Activated T-helper 1 cell treated with anti-CD3 and anti-CD28 coated beads, Interleukin-12 subunit alpha, Interleukin-12 subunit beta, Interleukin-2, Interleukin-4 antibody, amounts not matched to agents 30 ng/mL and 10 ng/mL and 1 ng/mL, durations not matched to agents 14 hours and 24 hours and 36 hours (primary cell): ENCODE data around the gene APOC1. TPM values are rescaled to one million over a fixed set of nuclear protein-coding genes. Genes with fewer than 3 reads are reported as not detected.
A peak's percentile ranks its signal among the peaks of the same experiment; 100 is the strongest.

Experiments used
- DNase-seq: peaks from one replicate; pipeline ENCODE4 v3.0.0; 2021; ENCODE audit warnings: low spot score
- H3K27ac Mint-ChIP-seq: one replicate; pipeline ENCODE4 v1.8.0; 2021; ENCODE audit warnings: mild to moderate bottlenecking, mixed read lengths
- H3K27me3 Mint-ChIP-seq: one replicate; pipeline ENCODE4 v1.8.0; 2022; ENCODE audit warnings: mild to moderate bottlenecking, moderate library complexity, mixed read lengths; ENCODE audit not compliant: insufficient read depth
- H3K36me3 Mint-ChIP-seq: one replicate; pipeline ENCODE4 v1.8.0; 2021; ENCODE audit warnings: low read depth, mixed read lengths
- H3K4me1 Mint-ChIP-seq: one replicate; pipeline ENCODE4 v1.8.0; 2021; ENCODE audit warnings: low read depth, mixed read lengths
- H3K4me3 Mint-ChIP-seq: one replicate; pipeline ENCODE4 v1.8.0; 2021; ENCODE audit warnings: mild to moderate bottlenecking, moderate library complexity, mixed read lengths
- H3K9me3 Mint-ChIP-seq: one replicate; pipeline ENCODE4 v1.8.0; 2021; ENCODE audit warnings: mixed read lengths
- intact Hi-C: fragments of 100-400 bp; cut with micrococcal nuclease; formaldehyde crosslinking; loops from one replicate; pipeline ENCODE4 v1.15.1; 2024
- total RNA-seq: library from RNA; stranded (reverse); gene quantifications from 2 replicates; pipeline ENCODE4 v1.2.3, GENCODE V29; 2022

The APOC1 gene
- total RNA-seq, 1 donor from 2014 or later = 1.2 TPM

- no peaks in the 10 kb centered on the region for H3K9me3 Mint-ChIP-seq
- H3K4me1 Mint-ChIP-seq = no peaks in the 10 kb centered on the region
- H3K4me3 Mint-ChIP-seq = no peak within 1 kb of the TSS
- intact Hi-C loops = no loop called here
- no peaks in the 10 kb centered on the region for H3K36me3 Mint-ChIP-seq
- H3K27ac Mint-ChIP-seq = no peak within 1 kb of the TSS
- no peak for DNase-seq
- H3K27me3 Mint-ChIP-seq = no peaks in the 10 kb centered on the region
Observed at GRCh38 chr19:44942067-44942571, 27.7 kb downstream of the APOC1 start, which contains the start of gene APOC4. APOC4 (plus strand) TSS chr19:44942237; CDS start chr19:44942278, 41 bp downstream.

DNA sequence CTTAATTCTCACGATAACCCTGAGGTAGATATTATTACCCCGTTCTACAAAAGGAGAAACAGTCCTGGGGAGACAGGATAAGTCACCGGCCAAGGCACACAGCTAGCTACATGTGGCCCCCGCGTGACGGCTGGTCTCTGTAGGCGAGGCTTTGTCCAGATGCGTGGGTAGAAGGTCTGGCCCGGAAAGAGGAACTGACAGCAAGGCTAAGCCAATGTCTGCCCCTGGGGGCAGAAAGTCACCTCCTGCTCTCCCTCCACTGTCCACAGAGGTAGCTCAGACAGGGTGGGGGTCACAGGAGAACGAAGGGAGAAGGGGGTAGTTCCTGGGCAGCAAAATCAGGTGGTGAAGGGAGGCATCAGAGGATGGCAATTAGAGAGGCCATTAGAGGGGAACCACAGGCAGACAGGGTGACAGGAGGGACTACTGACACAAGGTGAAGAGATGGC, 29.4 kb downstream of the APOC1 start:
- no peak overlapping the region for H3K4me3 Mint-ChIP-seq
- no peaks in the 10 kb centered on the region for H3K36me3 Mint-ChIP-seq
- H3K4me1 Mint-ChIP-seq = no peaks in the 10 kb centered on the region
- no peaks in the 10 kb centered on the region for H3K9me3 Mint-ChIP-seq
- H3K27ac Mint-ChIP-seq = no peak overlapping the region
- DNase-seq = no peak
- H3K27me3 Mint-ChIP-seq = no peaks in the 10 kb centered on the region
- intact Hi-C loops = no loop called here

DNA sequence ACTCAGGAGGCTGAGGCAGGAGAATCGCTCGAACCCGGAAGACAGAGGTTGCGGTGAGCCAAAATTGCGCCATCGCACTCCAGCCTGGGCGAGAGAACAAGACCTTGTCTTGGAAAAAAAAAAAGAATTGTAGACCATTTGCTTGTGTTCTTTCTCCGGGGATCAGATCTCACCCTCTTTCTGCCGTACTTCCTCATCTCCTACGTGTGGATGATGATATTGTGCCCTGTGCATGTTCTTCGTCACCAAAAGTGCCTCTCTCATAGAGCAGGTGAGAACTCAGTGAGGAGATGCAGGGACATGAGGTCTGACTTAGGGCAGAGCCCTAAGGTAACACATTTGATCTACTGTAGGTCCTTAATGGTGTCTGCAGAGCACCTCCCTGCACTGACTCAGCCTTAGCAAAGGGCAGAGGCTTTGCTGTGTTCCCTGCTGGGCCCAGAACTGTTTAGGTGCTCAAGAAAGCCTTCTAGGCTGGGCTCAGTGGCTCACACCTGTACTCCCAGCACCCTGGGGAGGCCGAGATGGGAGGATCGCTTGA, 32.7 kb downstream of the APOC1 start:
- Mint-ChIP-seq H3K27me3 (no peaks in the 10 kb centered on the region), H3K4me3 (no peak overlapping the region), H3K36me3 (peaks cover 1% of the 10 kb centered on the region), H3K4me1 (no peaks in the 10 kb centered on the region), H3K9me3 (no peaks in the 10 kb centered on the region), H3K27ac (no peak overlapping the region)
- DNase-seq = no peak
- intact Hi-C loops = no loop called here

- no peak overlapping the region for H3K27ac Mint-ChIP-seq
- intact Hi-C loops = no loop called here
- no peak overlapping the region for H3K4me3 Mint-ChIP-seq
- peaks cover 1% of the 10 kb centered on the region for H3K36me3 Mint-ChIP-seq
- no peak for DNase-seq
- H3K4me1 Mint-ChIP-seq = no peaks in the 10 kb centered on the region
- no peaks in the 10 kb centered on the region for H3K27me3 Mint-ChIP-seq
- H3K9me3 Mint-ChIP-seq = no peaks in the 10 kb centered on the region
Observed at GRCh38 chr19:44948237-44948636, 33.8 kb downstream of the APOC1 start.

DNA sequence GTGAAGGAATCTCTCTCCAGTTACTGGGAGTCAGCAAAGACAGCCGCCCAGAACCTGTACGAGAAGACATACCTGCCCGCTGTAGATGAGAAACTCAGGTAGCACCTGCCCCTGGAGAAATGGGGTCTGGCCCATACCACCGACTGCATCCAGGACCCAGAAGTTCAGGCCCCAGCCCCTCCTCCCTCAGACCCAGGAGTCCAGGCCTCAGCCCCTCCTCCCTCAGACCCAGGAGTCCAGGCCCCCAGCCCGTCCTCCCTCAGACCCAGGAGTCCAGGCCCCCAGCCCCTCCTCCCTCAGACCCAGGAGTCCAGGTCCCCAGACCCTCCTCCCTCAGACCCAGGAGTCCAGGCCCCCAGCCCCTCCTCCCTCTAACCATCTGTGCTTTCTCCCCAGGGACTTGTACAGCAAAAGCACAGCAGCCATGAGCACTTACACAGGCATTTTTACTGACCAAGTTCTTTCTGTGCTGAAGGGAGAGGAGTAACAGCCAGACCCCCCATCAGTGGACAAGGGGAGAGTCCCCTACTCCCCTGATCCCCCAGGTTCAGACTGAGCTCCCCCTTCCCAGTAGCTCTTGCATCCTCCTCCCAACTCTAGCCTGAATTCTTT, 34.5 kb downstream of the APOC1 start:
- H3K4me3 Mint-ChIP-seq = no peak overlapping the region
- intact Hi-C loops = no loop called here
- no peaks in the 10 kb centered on the region for H3K9me3 Mint-ChIP-seq
- no peak for DNase-seq
- no peaks in the 10 kb centered on the region for H3K27me3 Mint-ChIP-seq
- H3K36me3 Mint-ChIP-seq = peaks cover 1% of the 10 kb centered on the region
- H3K27ac Mint-ChIP-seq = no peak overlapping the region
- peaks cover 6% of the 10 kb centered on the region for H3K4me1 Mint-ChIP-seq

GRCh38 chr19:44949550-44949949, 35.1 kb downstream of the APOC1 start:
- peaks cover 1% of the 10 kb centered on the region for H3K36me3 Mint-ChIP-seq
- intact Hi-C loops = no loop called here
- H3K4me3 Mint-ChIP-seq = no peak overlapping the region
- H3K27ac Mint-ChIP-seq = no peak overlapping the region
- H3K27me3 Mint-ChIP-seq = no peaks in the 10 kb centered on the region
- no peak for DNase-seq
- no peaks in the 10 kb centered on the region for H3K9me3 Mint-ChIP-seq
- H3K4me1 Mint-ChIP-seq = peaks cover 7% of the 10 kb centered on the region

DNA sequence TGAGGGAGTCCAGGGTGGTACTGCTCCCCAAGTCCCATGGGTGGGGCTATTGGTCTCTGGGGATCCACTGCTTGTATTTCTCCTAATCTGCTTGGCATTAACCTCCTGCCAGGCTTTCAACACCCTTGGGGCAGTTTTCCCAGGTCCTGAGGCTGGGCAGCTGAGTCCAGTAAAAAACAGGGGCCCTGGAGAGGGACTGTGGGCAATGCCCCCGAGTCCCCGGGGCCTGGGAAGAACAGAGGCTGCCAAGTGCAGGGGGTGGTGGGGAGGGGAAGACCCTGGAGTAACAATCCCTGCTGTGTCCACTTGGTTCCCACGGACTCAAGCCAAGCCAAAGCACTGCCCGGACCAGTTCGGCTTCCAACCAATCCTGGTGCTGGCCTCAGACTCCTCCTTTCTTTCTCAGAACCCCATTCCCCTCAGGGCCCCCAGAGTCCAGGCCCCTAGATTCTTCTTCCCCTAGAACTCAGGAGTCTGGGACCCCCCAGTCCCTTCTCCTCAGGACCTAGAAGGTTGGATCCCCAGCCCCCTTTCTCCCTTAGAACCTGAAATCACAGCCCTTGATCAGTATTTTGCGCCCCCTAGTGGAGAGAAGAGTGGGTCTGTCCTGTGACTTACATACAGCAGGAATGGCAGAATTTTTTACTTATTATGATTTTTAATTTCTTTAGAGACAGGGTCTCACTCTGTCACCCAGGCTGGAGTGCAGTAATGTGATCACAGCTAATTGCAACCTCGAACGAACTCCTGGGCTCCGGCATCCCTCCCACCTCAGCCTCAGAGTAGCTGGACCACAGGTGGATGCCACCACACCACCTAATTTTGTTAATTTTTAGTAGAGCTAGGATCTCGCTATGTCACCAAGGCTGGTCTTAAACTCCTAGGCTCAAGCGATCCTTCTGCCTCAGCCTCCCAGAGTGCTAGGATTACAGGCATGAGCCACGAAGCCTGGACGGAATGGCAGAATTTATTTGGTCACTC, 37.1 kb downstream of the APOC1 start:
- no peaks in the 10 kb centered on the region for H3K9me3 Mint-ChIP-seq
- peaks cover 1% of the 10 kb centered on the region for H3K36me3 Mint-ChIP-seq
- no peak overlapping the region for H3K27ac Mint-ChIP-seq
- no peaks in the 10 kb centered on the region for H3K27me3 Mint-ChIP-seq
- peak; percentile 49 for DNase-seq
- intact Hi-C loops = loop anchor here (1.0 to 5.0 kb wide), 5 partner anchors 48 to 262 kb away; no protein-coding TSS in a partner anchor
- no peak overlapping the region for H3K4me3 Mint-ChIP-seq
- H3K4me1 Mint-ChIP-seq = peaks cover 16% of the 10 kb centered on the region

GRCh38 chr19:44954278-44954648, 39.9 kb downstream of the APOC1 start:
- H3K27ac Mint-ChIP-seq = peak overlapping the region; percentile 93
- H3K27me3 Mint-ChIP-seq = no peaks in the 10 kb centered on the region
- peak overlapping the region; percentile 96 for H3K4me3 Mint-ChIP-seq
- no peak for DNase-seq
- H3K36me3 Mint-ChIP-seq = peaks cover 1% of the 10 kb centered on the region
- H3K4me1 Mint-ChIP-seq = peaks cover 33% of the 10 kb centered on the region
- H3K9me3 Mint-ChIP-seq = no peaks in the 10 kb centered on the region
- intact Hi-C loops = loop anchor here (1.0 to 5.0 kb wide), 4 partner anchors 39 to 224 kb away; partner anchors contain the start of genes BLOC1S3 and TRAPPC6A

DNA sequence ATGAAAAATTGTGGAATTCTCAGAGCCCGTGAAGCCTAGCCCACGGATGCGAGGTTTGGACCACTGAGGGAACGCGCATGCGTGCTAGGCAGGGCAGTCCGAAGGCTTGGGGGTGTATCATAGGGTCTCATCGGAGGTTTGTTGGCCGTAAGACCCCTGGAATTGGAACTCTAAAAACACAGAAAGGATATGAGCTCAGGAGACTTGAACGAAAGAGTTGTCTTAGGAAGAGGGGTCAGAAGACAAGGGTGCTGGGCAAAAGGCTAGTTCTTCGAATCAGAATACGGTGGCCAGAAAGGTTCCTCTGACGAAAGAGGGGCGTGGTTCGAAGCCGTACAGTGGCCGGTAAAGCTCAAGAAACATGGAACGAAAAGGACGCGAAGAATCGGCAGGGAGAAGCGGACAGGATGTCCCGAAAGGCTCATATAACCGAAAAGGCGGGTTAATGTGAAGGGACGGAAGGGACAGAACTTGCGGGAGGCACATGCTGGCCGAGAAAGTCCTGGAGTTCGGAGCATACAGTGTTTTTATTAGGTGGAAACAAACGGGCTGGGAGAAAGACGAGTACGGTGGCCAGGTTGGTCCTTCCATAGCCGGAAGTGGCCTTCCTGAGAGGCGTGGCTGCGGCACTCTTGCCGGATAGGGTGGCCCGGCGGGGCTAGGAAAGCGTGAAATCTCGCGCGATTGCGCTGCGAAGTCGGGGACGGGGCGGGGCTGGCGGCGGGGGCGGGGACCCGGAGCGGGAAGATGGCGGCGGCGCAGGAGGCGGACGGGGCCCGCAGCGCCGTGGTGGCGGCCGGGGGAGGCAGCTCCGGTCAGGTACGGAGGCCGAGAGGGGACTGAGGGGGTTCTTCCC, 40.5 kb downstream of the APOC1 start, which contains the start of gene CLPTM1:
CLPTM1 (plus strand) TSS at position 732 of the 856 bp plus-strand sequence; CDS start at position 748, 16 bp downstream.
- Mint-ChIP-seq H3K27me3 (no peaks in the 10 kb centered on the region), H3K4me1 (peaks cover 38% of the 10 kb centered on the region), H3K36me3 (no peaks in the 10 kb centered on the region), H3K9me3 (no peaks in the 10 kb centered on the region), H3K27ac (peak within 1 kb of the TSS; percentile 93), H3K4me3 (peak within 1 kb of the TSS; percentile 96)
- intact Hi-C loops = loop anchor here (1.0 to 5.0 kb wide), 8 partner anchors 40 to 223 kb away; partner anchors contain the start of genes BLOC1S3, CLASRP and TRAPPC6A
- DNase-seq = peak; percentile 93

GRCh38 chr19:44955505-44956439, 41.4 kb downstream of the APOC1 start:
- Mint-ChIP-seq H3K27ac (peak overlapping the region; percentile 36), H3K36me3 (peaks cover 6% of the 10 kb centered on the region), H3K27me3 (no peaks in the 10 kb centered on the region), H3K4me1 (peaks cover 47% of the 10 kb centered on the region), H3K4me3 (peak overlapping the region; percentile 90), H3K9me3 (no peaks in the 10 kb centered on the region)
- DNase-seq = no peak
- intact Hi-C loops = loop anchor here (1.0 kb wide), 4 partner anchors 65 to 201 kb away; partner anchors contain the start of gene CLASRP

GRCh38 chr19:44957526-44957925, 43.1 kb downstream of the APOC1 start:
- Mint-ChIP-seq H3K27ac (no peak overlapping the region), H3K9me3 (no peaks in the 10 kb centered on the region), H3K27me3 (no peaks in the 10 kb centered on the region), H3K4me1 (peaks cover 47% of the 10 kb centered on the region), H3K4me3 (peak overlapping the region; percentile 90), H3K36me3 (peaks cover 8% of the 10 kb centered on the region)
- DNase-seq = no peak
- intact Hi-C loops = no loop called here
